ENCODE measurements around the gene ATP2B1.

The ATP2B1 gene

DNA sequence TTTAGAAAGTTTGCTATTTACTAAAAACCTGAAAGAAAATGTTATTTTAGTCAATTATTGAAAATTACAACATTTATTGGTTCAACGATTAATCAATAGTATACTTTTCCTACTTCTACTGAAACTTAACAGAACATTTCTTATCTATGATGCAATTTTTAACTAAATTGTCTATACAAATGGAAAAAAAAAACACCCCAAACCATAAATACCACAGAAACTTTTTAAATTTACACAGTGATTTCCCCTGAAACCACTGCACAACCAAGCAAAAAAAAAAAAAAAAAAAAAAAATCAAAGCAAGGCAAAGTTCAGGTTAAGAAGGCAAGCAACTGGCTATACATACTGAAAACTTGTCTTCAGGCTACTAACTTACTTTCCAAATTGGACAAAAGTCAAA is 110.9 kb downstream of the ATP2B1 start:
- DNase-seq (ENCODE audit: low read depth in 2 of 2, low spot score in 1 of 2) = no peak

DNA sequence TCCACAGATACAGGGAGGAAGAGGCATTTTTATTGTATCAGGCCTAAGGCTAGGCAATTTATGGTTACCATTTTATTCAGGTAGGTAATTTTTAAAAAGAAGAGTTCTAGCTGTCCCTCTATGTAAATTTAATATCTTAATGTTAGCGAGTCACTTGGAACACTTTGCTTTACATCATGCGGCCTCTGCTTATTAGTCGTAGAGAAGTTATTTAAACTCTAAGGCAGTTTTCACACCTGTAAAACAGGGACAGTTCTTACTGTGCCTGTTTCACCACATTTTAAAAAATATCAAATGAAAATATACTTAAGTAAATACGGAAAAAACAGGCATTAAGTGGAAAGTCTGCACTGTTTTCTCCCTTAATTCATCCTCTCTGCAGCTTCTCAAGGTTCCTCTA is 111.4 kb downstream of the ATP2B1 start:
- no peak for DNase-seq (ENCODE audit: low read depth in 2 of 2, low spot score in 1 of 2)

DNA sequence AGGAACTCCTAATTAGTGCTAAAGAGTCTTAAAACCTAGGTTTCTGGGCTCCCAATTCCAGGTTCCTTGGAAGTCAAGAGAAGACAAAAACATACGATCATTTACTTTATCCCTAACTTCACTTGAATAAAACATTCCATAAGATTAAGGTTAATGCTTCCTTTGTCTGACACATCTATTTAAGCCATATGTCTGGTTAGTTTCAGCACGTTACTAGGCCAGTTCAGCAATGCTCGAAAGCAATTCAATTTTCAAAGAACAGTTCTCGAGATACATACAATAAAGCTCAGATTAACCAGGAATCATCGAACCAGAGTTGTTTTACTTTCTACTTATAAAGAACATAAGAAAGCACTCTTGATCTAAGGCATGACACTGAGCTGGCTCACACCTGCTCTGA is 114.8 kb downstream of the ATP2B1 start:
- DNase-seq (ENCODE audit: low read depth in 2 of 2, low spot score in 1 of 2) = no peak

DNA sequence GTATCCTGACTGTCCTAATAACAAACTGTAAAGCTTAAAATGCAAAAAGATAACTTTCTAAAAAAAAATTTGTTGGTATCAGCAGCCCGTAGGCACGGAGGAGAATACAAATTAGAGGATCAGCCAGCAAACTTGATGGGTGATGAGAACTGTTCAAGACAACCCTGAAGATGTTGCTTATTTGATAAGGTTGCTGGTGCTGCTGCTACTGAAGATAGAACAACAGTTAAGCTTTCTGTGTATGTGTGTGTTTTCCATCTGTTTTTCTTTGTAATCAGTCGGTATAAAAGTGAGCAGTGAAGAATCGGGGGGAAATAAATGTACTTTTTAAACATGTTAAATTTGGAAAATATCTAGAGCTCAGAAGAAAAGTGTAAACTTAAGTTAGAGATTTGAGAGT is 115.4 kb downstream of the ATP2B1 start:
- no peak for DNase-seq (ENCODE audit: low read depth in 2 of 2, low spot score in 1 of 2)

DNA sequence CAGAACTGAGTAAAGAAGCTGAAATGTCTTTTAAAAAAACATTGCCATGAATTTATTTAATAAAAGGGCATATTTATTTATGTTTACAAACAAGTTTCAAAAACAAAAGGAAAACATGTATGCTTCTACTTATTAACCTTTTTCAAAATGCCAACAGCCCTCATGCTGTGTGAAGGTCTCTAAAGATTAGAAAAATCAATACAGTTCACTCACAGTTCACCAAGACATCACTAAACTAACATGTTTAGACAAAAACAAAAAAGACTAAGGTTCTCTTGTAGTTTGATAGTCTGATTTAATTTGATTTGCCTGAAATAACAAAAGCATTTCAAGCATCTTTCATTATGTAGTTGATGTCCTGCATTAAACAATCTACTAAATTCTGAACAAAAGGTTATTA is 118.9 kb downstream of the ATP2B1 start:
- no peak for DNase-seq (ENCODE audit: low read depth in 2 of 2, low spot score in 1 of 2)

DNA sequence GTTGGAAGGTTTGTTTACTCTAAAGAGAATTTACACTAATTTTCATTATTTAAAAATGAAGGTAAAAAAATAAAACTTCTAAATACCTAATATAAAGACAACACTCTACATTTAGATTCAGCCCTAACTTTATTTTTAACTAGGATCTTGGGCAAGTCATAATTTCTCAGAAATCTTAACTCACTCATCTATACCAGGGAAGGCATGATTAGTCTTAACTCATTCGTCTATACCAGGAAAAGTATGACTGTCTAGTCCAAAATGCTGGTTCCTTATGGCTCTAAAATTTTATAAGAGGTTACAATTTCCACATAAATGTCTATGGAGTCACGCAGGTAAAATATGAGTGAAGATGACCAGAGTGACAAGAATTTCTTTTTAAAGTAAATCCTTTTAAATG is 130.1 kb downstream of the ATP2B1 start:
- no peak for DNase-seq (ENCODE audit: low read depth in 2 of 2, low spot score in 1 of 2)

DNA sequence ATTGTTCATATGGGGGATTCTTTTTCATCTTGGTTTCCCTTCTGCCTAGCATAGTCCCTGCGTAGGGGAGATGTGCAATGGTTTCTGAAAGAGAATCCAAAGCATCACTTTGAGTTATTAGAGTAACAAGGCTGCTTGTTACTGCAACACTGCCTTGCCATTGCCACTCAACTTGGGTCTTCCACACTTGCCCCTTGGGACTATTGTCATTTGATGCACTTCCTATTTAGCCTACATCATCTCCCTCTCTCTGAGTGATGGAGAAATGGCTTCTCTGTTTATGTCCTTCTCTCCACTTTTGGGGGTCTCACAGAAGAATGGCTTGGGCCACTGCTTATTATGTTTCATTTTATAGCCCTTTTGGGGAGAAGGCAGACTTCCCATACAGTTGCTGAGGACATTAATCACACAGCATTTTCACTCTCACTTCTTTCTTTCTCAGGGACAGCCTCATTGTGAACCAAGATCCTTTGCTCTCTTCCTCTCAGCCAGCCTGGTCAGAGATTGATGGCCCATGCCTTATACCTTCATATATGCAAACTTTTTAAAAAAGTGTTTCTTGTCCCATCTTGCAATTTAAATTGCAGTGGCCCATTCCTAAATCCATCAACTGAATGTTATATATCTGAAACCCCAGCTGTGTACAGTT is 131.9 kb downstream of the ATP2B1 start:
- DNase-seq (ENCODE audit: low read depth in 2 of 2, low spot score in 1 of 2) = no peak

DNA sequence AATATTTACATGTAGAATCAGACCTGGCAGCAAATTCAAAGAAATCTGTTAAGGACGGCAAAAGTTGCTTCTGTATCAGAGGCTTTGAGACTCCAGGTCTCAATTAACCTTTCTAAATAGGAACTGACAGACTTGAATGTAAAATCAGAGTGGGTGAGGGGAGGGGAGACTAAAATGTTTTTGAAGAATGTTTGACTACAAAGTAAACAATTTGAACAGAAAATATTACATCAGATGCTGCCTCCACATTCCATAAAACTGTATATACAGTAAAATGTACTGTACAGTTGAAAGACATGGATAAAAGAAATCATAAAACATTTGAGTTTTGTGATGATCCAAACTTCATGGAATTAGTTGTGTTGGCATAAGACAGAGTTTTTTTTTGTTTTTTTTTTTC is 133.3 kb downstream of the ATP2B1 start:
- DNase-seq (ENCODE audit: low read depth in 2 of 2, low spot score in 1 of 2) = no peak

DNA sequence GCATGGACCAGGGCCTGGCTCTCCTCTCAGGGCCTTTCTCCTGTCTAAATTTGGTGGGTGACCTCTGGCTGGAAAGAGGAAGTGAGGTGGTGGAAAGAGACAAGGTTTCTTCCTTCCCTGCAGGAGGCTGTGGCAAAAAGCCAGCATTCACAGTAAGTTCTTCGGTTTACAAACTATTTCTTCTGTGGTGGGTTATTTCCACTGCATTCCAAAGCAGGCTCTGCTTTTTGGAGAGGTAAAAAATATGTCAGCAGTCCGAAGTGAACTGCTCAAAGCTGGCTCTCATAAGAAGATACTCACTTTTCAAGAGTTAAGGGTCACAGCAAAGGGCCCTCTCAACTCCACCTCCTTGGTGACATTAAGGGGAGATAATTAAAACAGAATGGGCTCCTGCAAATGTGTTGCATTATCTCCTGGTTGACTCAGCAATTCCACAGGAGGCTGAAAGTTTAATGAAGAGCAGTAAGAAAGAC is 133.9 kb downstream of the ATP2B1 start:
- no peak for DNase-seq (ENCODE audit: low read depth in 2 of 2, low spot score in 1 of 2)

DNA sequence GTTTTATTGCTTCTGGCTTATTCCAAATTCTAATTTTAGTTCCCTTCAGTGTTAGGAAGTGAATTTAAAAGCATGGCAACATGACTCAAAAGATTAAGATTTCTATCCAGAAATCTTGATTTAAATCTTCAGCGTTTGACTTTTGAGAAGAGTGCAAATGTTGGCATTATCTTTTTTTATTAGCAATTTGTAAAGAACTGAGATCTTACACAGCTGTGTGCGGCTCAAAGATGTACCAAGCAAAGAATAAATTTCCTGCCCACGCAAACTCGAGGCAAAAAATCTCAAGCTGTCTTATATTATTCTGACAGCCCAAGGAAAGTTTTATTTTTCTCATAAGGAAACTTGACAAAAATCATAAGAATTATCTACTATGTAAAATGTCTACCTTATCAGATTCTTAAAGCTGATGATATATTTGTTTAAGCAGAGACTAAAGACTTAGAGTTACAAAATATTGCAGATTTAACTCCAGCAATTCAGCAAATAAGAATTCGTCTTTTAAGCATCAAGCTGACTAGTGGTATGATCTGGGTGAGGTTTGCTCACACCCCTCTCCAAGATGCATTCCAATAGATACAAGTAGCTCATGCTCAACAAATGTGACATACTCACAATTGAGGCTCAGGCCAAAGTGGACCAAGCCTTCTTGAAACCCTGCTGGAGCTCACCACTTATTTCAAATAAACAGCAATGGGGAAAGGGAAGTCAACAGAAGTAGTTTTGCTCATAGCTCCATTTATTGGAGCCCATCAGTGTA is 135.4 kb downstream of the ATP2B1 start:
- no peak for DNase-seq (ENCODE audit: low read depth in 2 of 2, low spot score in 1 of 2)

DNA sequence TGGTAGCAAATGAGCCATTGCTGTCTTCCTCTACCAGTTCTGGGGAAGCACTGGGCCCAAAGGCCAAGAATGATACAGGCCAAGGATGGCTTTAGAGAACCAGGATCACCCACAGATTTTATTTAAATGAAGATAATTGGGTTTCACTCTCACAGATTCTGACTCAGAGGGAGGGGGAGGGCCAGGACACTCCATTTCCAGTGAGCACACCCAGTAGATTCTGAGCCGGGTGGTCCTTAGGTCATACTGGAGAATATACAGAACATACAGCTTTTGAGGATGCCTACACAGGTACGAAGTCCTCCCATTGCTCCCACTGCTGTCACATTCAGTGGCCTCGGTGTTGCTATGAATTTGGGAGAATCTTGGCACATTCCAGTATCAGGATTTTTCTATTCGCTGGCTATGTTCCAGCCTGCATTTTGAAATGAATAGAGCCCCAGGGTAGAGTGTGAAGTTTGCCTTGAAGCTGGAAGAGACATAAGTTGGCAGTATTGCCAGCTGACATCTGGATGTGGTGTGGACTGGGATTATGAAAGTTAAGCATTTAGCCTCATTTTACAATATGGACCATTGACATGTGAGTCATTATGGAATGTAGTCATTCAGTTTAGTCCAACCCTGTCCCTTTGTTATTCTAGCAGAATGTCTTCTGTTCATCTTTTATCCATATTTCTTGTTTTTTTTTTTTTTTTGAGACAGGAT is 137.0 kb downstream of the ATP2B1 start:
- DNase-seq (ENCODE audit: low read depth in 2 of 2, low spot score in 1 of 2) = no peak

DNA sequence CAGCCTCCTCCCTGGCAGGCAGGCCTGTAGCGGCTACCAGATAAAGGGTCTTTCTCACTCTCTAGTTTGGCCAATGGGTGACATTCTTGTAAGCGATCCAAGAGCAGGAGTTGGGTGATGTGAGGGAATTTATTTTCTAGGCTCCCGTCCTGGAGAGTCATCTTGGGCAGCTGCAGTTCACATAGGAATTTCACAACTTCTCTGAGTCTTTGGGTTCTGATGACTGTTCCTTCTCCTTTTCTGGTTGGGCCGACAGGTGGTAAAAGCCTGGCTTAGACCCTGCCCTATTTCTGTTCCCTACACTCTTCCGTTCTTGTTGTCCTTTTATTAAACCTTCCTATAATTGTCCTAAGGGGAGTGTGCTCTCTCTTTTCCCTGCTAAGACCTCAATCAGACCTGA is 140.2 kb downstream of the ATP2B1 start:
- DNase-seq (ENCODE audit: low read depth in 2 of 2, low spot score in 1 of 2) = no peak

DNA sequence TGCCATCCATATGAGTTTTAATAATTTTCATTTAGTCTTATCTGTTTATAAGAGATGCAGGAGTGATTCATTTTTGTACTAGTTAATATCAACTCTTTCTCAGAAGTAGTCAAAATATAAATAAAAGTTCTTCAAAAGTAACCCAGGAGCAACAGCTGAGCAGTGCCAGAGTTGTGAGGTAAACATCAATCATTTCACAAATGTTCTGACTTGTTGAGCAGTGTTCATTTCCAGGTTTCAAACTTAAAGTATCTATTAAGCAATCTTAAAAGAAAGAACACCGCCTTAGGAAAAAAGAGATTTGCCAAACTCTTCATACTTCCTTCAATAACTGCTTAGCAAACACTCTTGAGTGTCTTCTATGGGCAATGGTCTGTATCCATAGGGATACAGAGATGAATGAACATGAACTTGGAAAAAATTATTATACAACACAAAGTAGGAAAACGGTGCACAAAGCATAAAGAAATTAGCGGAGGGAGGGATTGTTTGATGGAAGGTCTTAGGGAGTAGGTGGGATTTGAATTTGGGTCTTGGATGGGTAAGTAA is 140.9 kb downstream of the ATP2B1 start:
- DNase-seq (ENCODE audit: low read depth in 2 of 2, low spot score in 1 of 2) = no peak

DNA sequence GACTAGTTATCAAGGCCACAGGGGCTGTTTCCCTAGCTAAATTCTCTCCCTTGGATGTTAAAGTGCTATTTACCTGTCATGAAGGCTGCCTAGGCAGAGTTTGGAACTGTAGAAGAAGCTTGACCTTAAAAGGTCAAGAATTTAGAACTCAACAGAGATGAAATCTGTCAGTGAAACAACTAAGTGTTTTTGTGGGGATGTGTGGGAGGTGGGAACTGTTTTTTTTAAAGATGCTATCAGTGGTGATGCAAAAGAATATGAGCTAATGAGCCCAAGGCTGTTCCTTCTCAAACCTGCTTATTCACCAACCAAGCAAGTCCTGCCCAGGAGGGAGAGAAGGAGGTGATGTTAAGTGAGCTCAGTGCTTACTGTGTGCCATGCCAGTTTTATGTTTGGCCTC is 142.0 kb downstream of the ATP2B1 start:
- no peak for DNase-seq (ENCODE audit: low read depth in 2 of 2, low spot score in 1 of 2)

DNA sequence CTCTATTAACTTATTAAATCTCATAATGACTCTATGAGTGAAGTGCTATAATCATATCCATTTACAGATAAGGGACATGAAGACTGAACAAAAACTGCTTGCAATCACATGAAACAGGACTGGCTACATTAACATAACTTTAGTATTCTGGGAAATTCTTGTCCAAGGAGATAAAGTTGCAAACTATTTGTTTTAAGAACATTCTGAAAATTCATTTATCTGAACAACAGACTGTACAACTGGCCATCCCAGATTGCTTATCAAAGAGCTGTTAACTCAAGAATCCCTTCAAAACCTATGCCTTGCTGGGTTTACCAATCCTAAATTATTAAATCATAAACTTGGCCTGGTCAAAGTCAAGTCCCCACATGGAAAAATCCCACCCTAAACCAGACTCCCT is 143.6 kb downstream of the ATP2B1 start:
- DNase-seq (ENCODE audit: low read depth in 2 of 2, low spot score in 1 of 2) = no peak

DNA sequence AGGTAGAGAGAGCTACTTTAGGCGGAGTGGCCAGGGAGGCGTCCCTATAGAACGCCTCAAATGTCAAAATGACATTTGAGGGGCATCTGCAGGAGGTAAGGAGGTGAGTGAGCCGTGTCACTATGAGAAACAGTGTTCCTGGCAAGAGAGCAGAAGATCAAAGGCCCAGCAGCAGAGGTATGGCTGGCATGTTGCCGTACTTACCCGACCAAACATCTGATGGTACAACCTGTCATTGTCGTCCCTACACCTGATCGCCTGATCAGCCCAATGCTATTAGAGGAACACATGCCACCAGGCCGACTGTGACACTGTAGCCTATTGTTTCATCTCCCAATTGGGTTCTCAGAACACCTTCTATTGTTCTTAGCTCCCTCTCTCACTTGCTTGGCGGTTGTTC is 148.9 kb downstream of the ATP2B1 start:
- no peak for DNase-seq (ENCODE audit: low read depth in 2 of 2, low spot score in 1 of 2)

DNA sequence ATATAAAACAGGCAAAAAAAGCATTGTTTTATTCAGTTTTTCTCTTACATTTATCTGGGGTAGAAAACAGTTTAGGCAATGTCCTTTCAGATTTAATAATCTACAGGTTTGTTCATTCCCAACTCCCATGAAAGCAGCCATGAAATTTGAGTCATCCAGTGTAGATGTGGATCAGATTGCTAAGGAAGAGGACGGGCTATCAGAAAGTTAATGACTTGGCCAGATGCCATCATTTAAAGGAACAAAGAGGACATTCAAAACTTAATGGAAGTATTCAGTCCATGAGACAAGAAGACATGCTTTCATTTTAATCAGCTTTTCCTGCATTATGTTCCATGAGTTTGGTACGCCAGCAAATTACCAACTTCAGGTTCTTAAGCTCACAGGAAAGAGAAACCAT is 151.7 kb downstream of the ATP2B1 start:
- no peak for DNase-seq (ENCODE audit: low read depth in 2 of 2, low spot score in 1 of 2)

DNA sequence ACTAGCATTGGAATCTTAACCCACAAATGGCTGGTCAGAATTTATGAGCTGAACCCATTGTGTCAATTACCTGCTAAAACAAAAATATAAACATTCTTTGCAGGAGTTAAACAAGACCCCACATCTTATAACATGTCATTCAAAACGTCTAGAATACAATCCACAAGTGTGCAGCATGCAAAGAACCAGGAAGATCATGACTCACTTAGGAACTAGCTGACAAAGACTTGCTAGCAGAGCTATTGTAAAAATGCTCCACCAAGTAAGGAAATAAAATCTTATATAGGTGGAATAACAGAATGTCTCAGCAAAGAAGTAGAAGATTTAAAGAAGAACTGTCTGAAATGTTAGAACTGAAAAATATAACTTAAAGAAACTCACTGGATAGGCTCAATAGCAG is 156.3 kb downstream of the ATP2B1 start:
- DNase-seq (ENCODE audit: low read depth in 2 of 2, low spot score in 1 of 2) = no peak

DNA sequence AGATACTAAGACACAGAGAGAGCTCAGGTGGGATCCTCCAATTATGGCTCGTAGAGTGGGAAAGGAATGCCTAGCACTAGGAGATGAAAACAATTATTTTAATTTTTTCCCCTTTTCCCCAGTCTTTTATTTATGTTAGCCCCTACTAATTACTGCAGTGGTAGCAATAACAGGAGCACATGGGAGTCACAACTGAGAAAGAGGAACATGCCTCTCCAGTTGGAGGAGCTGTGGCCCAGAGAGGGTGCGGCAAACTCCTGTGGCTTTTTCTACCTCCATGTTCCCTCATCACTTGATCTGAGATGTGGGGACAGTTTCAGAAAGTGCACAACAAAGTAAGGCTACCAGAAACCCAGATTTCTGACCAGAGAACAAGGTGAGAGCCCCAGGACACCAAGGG is 156.9 kb downstream of the ATP2B1 start:
- DNase-seq (ENCODE audit: low read depth in 2 of 2, low spot score in 1 of 2) = no peak

DNA sequence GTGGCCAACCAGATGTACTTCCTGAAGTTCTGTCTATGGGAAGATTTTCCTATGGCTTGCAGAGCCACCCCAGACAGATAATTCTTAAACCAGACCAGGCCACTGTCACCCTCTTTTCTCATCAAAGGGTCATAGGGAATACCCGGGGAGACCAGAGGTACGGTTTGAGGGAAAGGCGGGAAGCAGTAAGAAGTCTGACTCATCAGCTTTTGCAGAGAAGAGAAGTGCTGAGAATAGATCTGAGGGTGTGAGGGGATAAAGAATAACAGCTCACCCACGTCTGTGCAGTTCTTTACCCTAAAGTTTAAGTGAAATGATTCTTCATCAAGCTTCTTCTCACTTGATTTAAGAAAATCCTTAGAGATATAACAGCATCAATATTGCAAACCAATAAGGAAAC is 161.5 kb downstream of the ATP2B1 start:
- DNase-seq (ENCODE audit: low read depth in 2 of 2, low spot score in 1 of 2) = no peak

DNA sequence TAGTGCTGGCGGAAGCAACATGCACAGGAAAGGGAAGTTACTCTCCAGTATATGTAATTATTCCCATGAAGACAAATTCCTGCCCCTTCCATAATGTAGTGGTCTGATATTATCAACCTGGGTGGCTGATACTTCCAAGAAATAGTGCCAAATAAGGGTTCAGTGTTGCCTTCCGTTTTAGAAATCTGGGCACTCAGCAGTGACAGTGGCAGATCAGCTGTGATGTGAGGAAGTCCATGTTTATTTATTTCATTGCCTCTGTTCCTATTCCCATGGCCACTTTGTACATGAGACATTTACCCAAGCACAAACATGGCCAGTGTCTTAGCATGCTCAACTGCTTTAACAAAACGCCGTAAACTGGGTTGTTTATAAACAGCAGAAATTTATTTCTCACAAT is 162.5 kb downstream of the ATP2B1 start:
- no peak for DNase-seq (ENCODE audit: low read depth in 2 of 2, low spot score in 1 of 2)

DNA sequence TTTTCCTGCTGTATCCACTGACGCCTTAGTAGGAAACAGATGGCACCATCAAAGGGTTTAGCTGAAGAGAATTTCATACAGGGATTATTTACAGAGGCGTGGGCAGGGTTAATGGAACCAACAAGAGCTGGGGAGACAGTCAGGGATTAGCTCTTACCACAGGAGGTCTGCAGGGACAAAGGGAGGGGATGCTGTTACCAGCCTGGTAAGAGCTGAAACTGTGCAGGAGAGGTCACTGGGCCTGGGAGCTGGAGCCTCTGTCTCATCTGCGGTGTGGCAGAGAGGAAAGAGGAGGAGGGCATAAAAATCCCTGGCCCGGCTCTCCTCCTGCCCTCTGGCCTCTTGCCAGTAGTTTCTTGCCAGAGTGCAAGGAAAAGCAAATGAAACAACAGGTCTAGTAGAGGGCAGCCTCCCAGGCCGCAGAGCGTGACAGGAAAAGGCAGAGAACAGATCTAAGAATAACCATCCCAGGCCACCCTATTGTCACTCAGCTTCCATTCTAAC is 163.9 kb downstream of the ATP2B1 start:
- no peak for DNase-seq (ENCODE audit: low read depth in 2 of 2, low spot score in 1 of 2)
